Measurements from ENCODE around the gene CACNB1.

Gene CACNB1

DNA sequence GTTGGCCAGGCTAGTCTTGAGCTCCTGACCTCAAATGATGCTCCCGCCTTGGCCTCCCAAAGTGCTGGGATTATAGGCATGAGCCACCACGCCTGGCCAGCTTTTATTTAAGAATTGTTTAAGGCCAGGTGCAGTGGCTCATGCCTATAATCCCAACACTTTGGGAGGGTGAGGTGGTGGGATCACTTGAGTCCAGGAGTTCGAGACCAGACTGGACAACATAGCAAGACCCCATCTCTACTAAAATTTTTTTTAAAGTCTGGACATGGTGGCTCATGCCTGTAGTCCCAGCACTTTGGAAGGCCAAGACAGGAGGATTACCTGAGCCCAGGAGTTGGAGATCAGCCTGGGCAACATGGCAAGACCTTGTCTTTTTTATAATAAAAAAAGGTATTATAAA, 51.2 kb downstream of the CACNB1 start:
- CTCF ChIA-PET: no interaction called here
- no peak for DNase-seq (ENCODE audit: extremely low spot score)
- POLR2A ChIA-PET: no interaction called here
- TF ChIP-seq, protein P1, sequence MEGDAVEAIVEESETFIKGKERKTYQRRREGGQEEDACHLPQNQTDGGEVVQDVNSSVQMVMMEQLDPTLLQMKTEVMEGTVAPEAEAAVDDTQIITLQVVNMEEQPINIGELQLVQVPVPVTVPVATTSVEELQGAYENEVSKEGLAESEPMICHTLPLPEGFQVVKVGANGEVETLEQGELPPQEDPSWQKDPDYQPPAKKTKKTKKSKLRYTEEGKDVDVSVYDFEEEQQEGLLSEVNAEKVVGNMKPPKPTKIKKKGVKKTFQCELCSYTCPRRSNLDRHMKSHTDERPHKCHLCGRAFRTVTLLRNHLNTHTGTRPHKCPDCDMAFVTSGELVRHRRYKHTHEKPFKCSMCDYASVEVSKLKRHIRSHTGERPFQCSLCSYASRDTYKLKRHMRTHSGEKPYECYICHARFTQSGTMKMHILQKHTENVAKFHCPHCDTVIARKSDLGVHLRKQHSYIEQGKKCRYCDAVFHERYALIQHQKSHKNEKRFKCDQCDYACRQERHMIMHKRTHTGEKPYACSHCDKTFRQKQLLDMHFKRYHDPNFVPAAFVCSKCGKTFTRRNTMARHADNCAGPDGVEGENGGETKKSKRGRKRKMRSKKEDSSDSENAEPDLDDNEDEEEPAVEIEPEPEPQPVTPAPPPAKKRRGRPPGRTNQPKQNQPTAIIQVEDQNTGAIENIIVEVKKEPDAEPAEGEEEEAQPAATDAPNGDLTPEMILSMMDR (IDR thresholded peaks at IDR 0.05; ENCODE audit: control extremely low read depth, extremely low read depth, low read depth, missing control alignments): no peak

DNA sequence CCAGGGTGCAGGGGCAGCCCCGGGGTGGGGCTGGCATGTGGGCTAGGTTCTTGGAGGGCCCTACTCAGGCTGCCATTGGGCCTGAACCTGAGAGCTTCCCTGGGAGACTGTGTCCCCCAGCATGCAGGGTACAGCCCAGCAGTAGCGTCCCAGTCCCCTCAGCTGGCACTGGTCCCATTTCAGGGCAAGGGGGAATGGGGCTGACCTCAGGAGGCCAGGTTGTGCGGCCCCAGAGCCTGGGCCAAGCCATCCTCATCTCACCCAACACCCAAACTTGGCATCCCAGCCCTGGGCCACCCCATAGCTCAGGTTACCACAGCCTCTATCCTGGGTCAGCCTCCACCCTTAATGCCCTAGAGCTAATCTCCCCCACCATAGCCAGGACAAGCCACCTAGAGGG, 52.3 kb downstream of the CACNB1 start:
- CTCF ChIA-PET: interaction anchor here (0.9 to 2.9 kb wide), 4 partner anchors 8 to 162 kb away, joined by 3 to 14 read pairs (median 6); no protein-coding TSS in a partner anchor
- POLR2A ChIA-PET: no interaction called here
- TF ChIP-seq, protein P1 (IDR thresholded peaks at IDR 0.05; ENCODE audit: control extremely low read depth, extremely low read depth, low read depth, missing control alignments): no peak
- DNase-seq (ENCODE audit: extremely low spot score): no peak

GRCh38 chr17:39144416-39144840, 53.0 kb downstream of the CACNB1 start:
- DNase-seq (ENCODE audit: extremely low spot score): no peak
- ChIA-PET CTCF (interaction anchor here (0.9 to 2.9 kb wide), 6 partner anchors 9 to 161 kb away, joined by 3 to 14 read pairs (median 5); no protein-coding TSS in a partner anchor), POLR2A (no interaction called here)
- TF ChIP-seq, protein P1 (IDR thresholded peaks at IDR 0.05; ENCODE audit: control extremely low read depth, extremely low read depth, low read depth, missing control alignments): no peak

GRCh38 chr17:39143552-39144093, 53.8 kb downstream of the CACNB1 start:
- ChIA-PET CTCF (interaction anchor here (0.9 to 2.9 kb wide), 6 partner anchors 10 to 160 kb away, joined by 3 to 14 read pairs (median 5); no protein-coding TSS in a partner anchor), POLR2A (no interaction called here)
- TF ChIP-seq, protein P1 (IDR thresholded peaks at IDR 0.05; ENCODE audit: control extremely low read depth, extremely low read depth, low read depth, missing control alignments): no peak
- DNase-seq (ENCODE audit: extremely low spot score): no peak

DNA sequence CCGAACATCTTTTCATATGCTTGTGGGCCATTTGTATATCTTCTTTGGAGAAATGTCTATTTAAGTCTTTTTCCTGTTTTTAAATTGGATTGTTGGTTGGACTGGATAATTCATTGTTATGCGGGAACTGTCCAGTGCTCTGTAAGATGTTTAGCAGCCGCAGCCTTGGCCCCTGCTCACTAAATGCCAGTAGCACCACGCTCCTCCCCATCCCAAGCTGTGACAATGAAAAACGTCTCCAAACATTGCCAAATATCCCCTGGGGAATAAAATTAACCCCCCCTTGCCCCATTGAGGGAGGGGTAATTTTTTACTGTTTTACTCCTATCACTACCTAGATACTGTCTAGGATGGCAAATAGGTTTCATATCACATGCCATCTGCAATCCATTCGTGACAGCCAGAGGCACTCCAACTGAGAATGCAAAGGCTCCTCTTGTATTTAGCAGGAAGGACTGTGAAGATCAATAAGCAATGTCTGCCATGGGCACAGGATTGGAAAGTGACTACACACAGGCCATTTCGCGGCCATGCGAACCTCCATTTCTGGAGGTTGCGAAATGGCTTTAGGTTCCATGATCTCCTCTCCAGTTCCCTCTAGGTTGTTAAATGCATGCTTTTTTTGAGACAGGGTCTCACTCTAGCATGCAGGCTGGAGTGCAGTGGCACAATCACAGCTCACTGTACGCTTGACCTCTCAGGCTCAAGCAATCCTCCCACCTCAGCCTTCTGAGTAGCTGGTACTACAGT, 55.4 kb downstream of the CACNB1 start:
- ChIA-PET POLR2A (no interaction called here), CTCF (interaction anchor here (2.9 kb wide), 1 partner anchor 11 kb away, joined by 14 read pairs; no protein-coding TSS in a partner anchor)
- TF ChIP-seq, protein P1 (IDR thresholded peaks at IDR 0.05; ENCODE audit: control extremely low read depth, extremely low read depth, low read depth, missing control alignments): no peak
- no peak for DNase-seq (ENCODE audit: extremely low spot score)

- CTCF ChIA-PET: no interaction called here
- POLR2A ChIA-PET: no interaction called here
- no peak for DNase-seq (ENCODE audit: extremely low spot score)
- TF ChIP-seq, protein P1 (IDR thresholded peaks at IDR 0.05; ENCODE audit: control extremely low read depth, extremely low read depth, low read depth, missing control alignments): no peak
Measured at GRCh38 chr17:39141294-39141693, 56.2 kb downstream of the CACNB1 start.

All from GM10248 (cell line).